Islet of Langerhans (tissue), 1 donor: ENCODE data around the gene RHBDF2.

ENCODE experiments used
- FAIRE-seq: peaks from one replicate; lab custom pipeline; 2011; peaks lifted over from hg19 to GRCh38; lab: Jason Lieb, UNC

RHBDF2 gene

DNA sequence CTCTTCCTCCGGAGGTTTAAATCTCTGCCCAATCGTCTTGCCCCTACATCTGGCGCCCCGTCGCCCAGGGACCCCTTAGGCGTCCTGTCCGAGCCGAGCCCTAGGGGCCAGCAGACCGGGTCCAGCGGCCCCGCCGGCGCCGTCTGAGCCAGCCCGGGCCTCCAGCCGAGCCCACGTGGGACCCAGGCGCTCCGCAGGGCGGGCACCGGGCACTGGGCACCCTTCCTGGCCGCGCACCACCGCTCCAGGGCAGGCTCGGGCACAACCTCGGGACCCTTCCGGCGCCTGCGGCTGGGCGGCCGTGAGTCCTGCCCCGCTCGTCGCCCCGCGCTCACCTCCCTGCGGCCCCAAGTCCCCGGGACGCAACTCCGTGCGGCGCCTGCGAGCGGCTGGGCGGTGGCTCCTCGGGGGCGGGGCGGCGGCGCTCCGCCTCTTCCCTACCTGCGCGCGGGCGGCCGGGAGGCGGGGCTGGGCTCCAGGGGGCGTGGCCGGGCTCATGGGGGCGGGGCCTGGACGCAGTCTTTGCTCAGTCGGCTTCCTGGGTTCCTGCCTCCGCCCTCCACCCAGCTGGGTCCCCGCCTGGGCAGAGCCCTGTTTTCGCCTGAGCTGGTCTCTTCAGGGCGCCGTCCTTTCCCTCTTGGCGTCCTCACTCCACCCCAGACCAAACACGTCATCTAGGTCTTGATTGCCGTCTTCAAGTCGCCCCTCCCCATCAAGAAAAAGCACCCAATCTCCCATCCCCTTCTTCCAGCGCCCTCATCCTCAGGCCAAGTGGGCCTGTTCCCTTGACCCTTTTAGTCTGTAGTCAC, at the start of gene RHBDF2:
Gene RHBDF2 (minus strand): TSS at position 406 of the 809 bp plus-strand sequence. CDS start 19,899 bp downstream, outside the sequence.
- no peak for FAIRE-seq

DNA sequence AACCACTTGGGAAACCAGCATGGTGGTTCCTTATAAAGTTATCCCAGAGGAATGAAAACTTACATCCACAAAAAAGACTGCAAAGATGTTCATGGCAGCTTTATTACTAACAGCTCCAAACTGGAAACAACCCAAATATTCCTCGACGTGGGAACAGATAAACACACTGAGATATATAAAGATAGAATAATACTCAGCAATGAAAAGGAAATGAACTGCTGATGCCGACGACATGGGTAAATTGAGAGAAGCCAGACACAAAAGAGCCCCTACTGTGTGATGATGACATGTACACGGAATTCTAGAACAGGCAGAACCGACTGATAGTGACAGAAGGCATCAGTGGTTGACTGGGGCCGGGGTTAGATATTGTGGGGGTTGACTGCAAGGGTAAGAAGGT, 48.3 kb upstream of the RHBDF2 start:
- FAIRE-seq, result no peak

DNA sequence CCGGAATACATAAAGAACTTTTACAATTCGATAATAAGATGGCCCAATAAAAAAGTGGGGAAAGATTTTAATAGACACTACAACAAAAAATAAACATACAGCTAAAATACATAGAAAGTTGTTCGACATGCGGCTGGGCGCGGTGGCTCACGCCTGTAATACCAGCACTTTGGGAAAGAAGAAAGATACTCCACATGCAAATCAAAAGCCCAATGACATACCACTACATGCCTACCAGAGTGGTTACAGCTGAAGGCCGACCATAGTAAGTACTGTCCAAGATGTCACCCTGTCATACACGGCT, 47.9 kb upstream of the RHBDF2 start:
- FAIRE-seq, result no peak

DNA sequence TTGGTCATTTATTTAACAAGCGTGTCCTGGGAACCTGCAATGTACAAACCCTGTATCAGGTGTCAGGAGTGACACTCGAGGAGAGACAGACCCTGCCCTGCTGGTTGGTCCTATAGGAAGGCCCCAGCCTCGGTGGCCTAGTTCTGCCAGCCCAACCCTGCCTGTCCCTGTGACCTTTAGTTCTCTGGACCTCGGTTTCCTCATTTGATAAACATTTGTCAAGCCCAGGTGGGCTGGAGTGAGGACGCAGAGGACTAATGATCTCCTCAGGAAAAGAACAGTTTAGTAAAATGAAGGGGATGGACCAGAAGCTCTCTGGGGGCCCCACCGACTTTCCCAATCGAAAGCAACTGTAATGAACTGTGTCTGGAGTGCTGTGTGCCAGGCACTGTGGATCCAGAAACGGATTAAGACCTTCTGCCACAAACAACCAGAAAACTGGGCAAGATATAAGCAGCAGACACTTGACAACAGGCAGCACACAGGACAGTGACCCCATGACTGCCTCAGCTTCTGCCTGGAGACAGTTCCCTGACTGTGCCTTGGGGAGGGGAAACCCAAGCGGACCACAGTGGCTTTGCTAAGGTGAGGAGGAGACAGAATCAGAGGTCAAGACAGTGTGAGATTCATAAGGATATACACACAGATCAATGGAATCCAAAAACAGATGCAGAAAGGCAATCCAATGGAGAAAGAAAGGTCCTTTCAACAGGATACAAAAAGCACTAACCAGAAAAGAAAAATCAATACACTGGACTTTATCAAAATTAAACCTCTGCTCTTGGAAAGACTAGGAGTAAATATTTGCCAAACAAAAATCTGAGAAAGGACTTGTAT, 47.4 kb upstream of the RHBDF2 start:
- no peak for FAIRE-seq

- FAIRE-seq, result no peak
Observed at GRCh38 chr17:76547642-76548202, 46.5 kb upstream of the RHBDF2 start.

- FAIRE-seq, result no peak
Observed at GRCh38 chr17:76547183-76547641, 46.0 kb upstream of the RHBDF2 start.

DNA sequence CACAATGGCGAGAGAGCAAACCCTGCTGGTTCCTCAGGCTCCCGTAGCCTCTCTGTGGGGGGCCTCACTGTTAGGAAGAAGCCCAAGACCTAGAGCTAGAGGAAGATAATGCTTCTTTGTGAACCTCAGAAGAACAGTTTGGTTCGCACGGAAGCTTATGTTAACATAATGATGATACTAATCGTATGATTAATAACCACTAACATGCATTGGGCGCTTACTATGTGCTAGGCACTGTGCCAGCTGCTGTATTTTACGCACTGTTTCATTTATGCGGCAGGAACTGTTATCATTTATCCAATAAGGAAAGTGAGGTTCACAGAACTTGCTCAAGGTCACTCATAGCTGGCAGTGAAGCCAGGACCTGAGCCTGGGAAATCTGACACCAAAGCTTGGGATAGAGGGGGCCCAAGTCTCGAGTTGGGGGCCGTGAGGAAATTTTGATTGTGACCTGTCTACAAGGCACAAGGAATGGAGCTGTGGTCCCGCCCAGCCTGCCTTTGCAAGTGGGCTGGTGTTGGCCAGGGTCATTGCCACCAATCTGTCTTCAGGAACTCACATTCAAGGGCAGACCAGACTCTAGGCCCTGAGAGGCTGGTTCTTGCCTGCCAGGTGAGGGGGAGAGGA, 45.4 kb upstream of the RHBDF2 start:
- FAIRE-seq, result no peak

- FAIRE-seq, result no peak
Observed at GRCh38 chr17:76545918-76546555, 44.8 kb upstream of the RHBDF2 start.

DNA sequence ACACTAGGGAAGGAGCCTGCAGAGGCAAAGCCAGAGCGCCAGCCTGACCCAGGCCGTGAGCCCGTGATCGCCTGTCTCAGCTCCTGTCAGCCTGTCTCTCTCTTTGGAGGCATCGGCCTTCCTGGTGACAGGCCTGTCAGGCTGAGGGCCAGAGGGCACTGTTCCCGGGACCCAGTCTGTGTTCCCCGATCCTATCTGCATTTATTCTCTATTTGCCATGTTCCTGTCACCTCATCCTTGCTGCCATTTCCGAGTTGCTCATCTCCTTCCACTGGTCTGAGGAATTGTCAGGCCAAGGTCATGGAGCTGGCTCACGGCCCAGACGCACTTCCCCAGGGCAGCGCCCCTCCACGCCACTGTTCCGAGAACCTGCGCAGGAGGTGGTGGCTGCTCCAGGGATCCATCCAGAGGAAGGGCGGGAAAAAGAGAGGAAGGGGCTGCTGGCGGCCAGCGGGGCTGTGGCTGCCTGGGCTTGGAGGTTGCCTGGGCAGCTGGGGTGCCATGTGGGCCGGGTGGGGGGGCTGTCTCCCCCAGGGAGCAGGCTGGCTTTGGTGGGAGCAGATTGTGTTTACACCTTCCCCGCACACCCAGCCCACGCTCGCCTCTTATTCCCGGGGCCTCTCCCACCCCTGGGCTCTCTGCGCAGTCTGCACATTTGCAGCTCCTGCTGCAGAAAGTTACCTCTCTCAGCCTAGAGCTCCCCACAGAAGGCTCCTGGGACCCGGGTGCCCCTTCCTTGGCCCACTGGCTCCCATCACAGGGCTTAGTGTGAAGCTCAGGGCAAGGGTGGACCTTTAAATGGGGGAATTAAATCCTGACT, 43.5 kb upstream of the RHBDF2 start:
- no peak for FAIRE-seq

DNA sequence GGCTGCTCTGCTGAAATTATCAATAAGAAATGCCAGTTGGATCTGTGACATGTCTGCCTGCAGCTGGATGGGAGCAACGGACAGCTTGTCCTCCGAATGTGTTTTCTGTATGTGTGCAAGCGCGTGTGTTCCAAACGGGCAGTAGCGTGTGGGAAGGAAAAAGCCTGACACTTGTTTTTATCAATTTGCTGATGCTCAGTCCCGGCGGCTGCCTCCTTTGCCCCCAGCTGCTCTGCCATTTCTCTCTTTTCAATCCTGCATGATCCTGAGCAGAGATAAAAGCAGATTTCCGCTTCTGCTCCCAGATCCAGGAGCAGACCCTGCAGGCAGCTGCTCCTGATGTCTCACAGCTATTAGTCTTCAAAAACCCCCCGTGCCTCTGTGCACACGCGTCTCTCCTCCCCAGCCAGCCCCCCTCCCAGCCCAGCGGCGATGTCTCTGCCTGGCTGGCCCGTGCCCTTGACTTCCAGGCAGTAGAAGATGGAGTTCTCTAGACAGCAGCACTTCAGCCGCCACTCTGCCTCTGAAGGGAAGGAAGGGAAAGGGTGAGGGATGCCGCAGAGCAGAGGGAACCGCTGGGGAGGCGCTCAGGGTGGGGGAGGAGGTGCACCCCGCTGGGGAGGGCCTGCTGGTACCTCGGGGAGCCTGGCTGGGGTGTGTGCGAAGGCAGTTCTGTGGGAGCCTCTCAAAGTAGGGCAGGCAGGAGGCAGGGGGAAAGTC, 42.8 kb upstream of the RHBDF2 start:
- no peak for FAIRE-seq

DNA sequence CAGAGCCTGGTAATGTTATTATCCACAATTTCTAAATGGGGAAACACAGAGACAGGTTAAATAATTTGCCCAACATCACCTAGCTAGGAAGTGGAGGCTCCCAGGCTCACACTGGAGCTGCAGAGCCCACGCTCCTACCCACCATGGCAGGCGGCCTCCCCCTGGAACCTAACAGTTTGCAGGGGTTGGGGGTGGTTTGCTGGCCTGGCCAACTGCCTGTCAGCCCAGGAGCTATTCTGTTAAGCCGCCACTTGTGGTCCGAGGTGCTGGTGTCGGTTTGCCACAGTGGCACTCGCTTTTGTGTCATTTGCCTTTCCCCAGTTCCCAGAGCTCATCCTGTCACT, 42.2 kb upstream of the RHBDF2 start:
- no peak for FAIRE-seq

GRCh38 chr17:76542984-76543383, 41.8 kb upstream of the RHBDF2 start:
- no peak for FAIRE-seq

- no peak for FAIRE-seq
Observed at GRCh38 chr17:76542566-76542971, 41.3 kb upstream of the RHBDF2 start.

- FAIRE-seq, result no peak
Observed at GRCh38 chr17:76541739-76542454, 40.7 kb upstream of the RHBDF2 start.

DNA sequence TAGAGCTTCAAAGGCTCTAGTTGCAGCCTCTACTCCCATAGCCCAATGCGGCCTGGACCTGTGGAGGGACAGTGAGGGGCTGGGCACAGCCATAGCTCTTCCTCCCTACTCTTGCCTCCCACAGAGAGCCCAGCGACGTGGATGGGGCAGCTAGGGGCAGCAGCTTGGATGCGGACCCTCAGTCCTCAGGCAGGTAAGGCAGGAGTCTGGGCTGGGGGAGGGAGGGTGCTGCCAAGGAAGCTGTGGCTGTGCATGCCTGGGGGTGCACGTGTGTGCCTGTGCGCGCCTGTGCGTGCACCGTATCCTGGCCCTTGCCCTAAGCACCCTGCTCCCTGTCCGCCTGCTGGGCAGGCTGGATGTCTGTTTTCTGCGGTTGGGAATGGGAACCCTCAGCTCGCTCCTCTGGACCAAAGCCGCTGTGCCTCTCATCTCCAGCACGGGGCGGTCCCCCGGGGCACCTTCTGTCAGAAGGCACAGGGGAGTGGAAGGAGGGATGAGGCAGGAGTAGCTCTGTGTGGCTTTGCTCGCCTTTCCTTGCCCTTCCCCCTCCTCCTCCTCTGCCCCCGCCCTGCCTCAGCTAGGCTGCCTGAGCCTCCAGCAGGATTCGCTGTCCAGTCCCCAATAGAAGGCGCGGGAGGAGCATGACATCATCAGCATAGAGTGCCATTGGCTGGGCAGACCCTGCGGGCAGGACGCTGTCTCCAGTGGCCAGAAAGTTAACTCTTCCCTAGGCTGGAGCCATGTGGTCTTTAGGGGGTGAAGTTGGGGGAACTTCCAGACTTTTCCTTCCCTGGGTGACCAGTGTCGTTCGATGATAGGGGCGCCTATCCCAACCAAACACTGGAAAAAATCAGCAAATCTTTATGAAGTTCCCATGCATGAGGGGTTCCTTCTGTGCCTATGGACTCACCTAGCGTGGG, 39.4 kb upstream of the RHBDF2 start:
- FAIRE-seq, result peak; percentile 43

DNA sequence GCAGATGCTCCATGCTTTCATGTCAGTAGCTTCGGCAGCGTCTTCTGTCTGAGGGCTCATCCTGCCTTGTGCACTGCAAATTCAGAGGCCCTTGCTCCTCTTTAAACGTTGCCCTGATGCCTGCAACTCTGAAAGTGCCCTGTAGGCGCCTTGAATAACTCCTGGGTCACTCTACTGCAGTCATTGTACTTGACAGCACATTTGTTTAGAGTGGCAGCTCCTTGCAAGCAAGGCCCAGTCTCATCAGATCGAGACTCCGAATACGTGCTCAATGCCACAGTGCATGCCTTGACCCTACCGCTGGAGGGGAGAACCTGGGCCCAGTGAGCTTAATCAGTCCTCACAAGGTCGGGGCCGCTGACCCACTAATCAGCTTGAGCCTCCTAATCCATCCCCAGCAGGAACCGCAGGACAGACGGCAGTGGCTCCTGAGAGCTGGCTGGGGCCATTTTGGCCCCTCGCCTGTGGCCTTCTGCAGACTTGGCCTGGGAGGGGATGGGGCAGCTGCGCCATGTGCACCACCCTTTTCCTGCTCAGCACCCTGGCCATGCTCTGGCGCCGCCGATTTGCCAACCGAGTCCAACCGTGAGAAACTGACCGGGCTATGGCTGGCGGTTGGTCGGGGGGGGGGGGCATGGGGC, 38.5 kb upstream of the RHBDF2 start, which contains the start of gene PRCD:
Gene PRCD (plus strand): TSS at position 414 of the 641 bp plus-strand sequence. CDS start 98 bp downstream, at position 512.
- no peak for FAIRE-seq

DNA sequence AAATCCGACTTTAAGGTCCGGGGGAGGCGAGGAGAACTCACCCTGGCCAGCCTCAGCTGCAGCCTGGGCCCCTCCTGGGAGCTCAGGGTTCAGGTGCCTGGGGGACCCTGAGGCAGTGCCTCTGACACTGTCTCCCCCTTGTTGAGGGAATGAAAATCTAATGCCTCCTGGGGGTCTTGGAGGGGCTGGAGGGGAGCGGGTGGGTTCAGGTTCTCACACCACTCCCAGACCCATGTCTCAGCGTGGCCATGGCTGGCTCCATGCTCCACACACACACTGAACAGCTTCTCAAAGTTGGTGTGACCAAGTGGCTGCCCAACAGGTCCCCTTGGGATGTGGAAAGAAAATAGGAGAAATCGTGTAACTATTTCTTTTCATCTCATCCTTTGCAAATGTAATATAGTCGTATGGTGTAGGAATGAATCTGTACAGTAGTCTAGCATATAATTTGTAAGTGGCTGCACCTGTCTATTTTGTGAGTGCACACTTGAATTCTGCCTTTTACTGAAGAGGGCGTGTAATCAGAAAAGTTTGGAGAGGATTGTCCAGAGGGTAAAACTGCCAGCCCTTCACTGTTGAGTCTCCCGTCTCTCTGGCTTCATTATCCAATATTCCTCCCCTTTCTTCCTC, 37.8 kb upstream of the RHBDF2 start:
- no peak for FAIRE-seq
